IMR-90 (cell line): ENCODE data around the gene AUTS2. TPM values are rescaled to one million over a fixed set of nuclear protein-coding genes. Genes with fewer than 3 reads are reported as not detected.

Experiments
- ATAC-seq: fragments of 200-7000 bp; cut with Tn5 transposase; 2 replicates; pipeline ENCODE4 v1.9.1; 2020; ENCODE audit warnings: low read depth, mild to moderate bottlenecking, moderate library complexity
- BruUV-seq: library from RNA; stranded (reverse); fragments of 400-500 nt; replicated peaks from 2 replicates; lab custom pipeline; 2021; lab: Mats Ljungman, UMichigan
- CTCF ChIA-PET: fragments of 300-600 bp; formaldehyde crosslinking; extraction: SDS; loops from one replicate; lab custom pipeline; 2021; ENCODE audit warnings: antibody characterized with exemption; lab: Yijun Ruan, JAX
- POLR2A ChIA-PET: fragments of 300-600 bp; sonication (Branson Sonifier 250); formaldehyde crosslinking; loops from one replicate; lab custom pipeline; 2022; ENCODE audit warnings: antibody characterized with exemption; ENCODE audit not compliant: unreplicated experiment; lab: Charles Lee
- DNase-seq: peaks from one replicate; pipeline ENCODE4 v3.0.0; 2013
- H2AFZ ChIP-seq: replicated peaks from 2 replicates; pipeline ENCODE3; 2013; ENCODE audit warnings: low read length, mild to moderate bottlenecking; ENCODE audit not compliant: poor library complexity
- H2AK5ac ChIP-seq: 2 replicates; pipeline ENCODE4 v1.6.1; 2013; ENCODE audit warnings: low read depth, low read length, inconsistent platforms
- H2AK9ac ChIP-seq: replicated peaks from 2 replicates; pipeline ENCODE3; 2013; ENCODE audit warnings: mild to moderate bottlenecking, low read depth, low read length, moderate library complexity; ENCODE audit not compliant: poor library complexity
- H2BK120ac ChIP-seq: 2 replicates; pipeline ENCODE4 v1.6.1; 2013; ENCODE audit warnings: low read depth, low read length, inconsistent platforms
- H2BK15ac ChIP-seq: 3 replicates; pipeline ENCODE4 v1.6.1; 2013; ENCODE audit warnings: low read depth, low read length, inconsistent platforms
- H2BK20ac ChIP-seq: 2 replicates; pipeline ENCODE4 v1.6.1; 2013; ENCODE audit warnings: low read depth, mild to moderate bottlenecking, inconsistent platforms, low read length, moderate library complexity
- H2BK5ac ChIP-seq: 2 replicates; pipeline ENCODE4 v1.6.1; 2013; ENCODE audit warnings: mild to moderate bottlenecking, low read depth, low read length, inconsistent platforms; ENCODE audit not compliant: poor library complexity, severe bottlenecking
- H3K14ac ChIP-seq: replicated peaks from 2 replicates; pipeline ENCODE4 v1.6.1; 2013; ENCODE audit warnings: low read depth, low read length, inconsistent platforms
- H3K18ac ChIP-seq: 2 replicates; pipeline ENCODE4 v1.6.1; 2013; ENCODE audit warnings: low read depth, low read length, control low read depth
- H3K23ac ChIP-seq: 2 replicates; pipeline ENCODE4 v1.6.1; 2013; ENCODE audit warnings: low read depth, low read length, inconsistent platforms
- H3K27ac ChIP-seq: 2 replicates; pipeline ENCODE4 v1.5.1; 2013; ENCODE audit warnings: mild to moderate bottlenecking, control low read depth, low read length; ENCODE audit not compliant: insufficient read depth
- H3K27me3 ChIP-seq: 2 replicates; pipeline ENCODE4 v1.6.1; 2013; ENCODE audit warnings: low read length; ENCODE audit not compliant: control insufficient read depth, insufficient read depth
- H3K36me3 ChIP-seq: 2 replicates; pipeline ENCODE4 v1.6.1; 2013; ENCODE audit warnings: low read length, mixed read lengths; ENCODE audit not compliant: control insufficient read depth, insufficient read depth
- H3K4ac ChIP-seq: 2 replicates; pipeline ENCODE4 v1.6.1; 2013; ENCODE audit warnings: low read depth, low read length, inconsistent platforms
- H3K4me1 ChIP-seq: 2 replicates; pipeline ENCODE4 v1.6.1; 2013; ENCODE audit warnings: low read length, mixed read lengths; ENCODE audit not compliant: control insufficient read depth, insufficient read depth
- H3K4me2 ChIP-seq: 2 replicates; pipeline ENCODE4 v1.6.1; 2013; ENCODE audit warnings: low read depth, mild to moderate bottlenecking, control low read depth, low read length, moderate library complexity
- H3K4me3 ChIP-seq: 2 replicates; pipeline ENCODE4 v1.5.1; 2013; ENCODE audit warnings: low read depth, mild to moderate bottlenecking, control low read depth, low read length, moderate library complexity; ENCODE audit not compliant: insufficient read depth
- H3K56ac ChIP-seq: 2 replicates; pipeline ENCODE4 v1.6.1; 2013; ENCODE audit warnings: low read length, inconsistent platforms; ENCODE audit not compliant: insufficient read depth; ENCODE audit errors: extremely low read depth
- H3K79me1 ChIP-seq, 2 experiments: 2 replicates each; pipeline ENCODE4 v1.6.1; 2013; ENCODE audit warnings: low read length in 2 of 2, inconsistent platforms in 1 of 2, low read depth in 1 of 2
- H3K9ac ChIP-seq: 2 replicates; pipeline ENCODE4 v1.6.1; 2013; ENCODE audit warnings: low read depth, low read length, control low read depth
- H3K9me1 ChIP-seq: 2 replicates; pipeline ENCODE4 v1.6.1; 2013; ENCODE audit warnings: low read length, inconsistent platforms; ENCODE audit not compliant: insufficient read depth
- H3K9me3 ChIP-seq: 2 replicates; pipeline ENCODE4 v1.6.1; 2013; ENCODE audit warnings: low read length; ENCODE audit not compliant: control insufficient read depth, insufficient read depth
- H4K20me1 ChIP-seq: 2 replicates; pipeline ENCODE4 v1.6.1; 2013; ENCODE audit warnings: low read length, inconsistent platforms; ENCODE audit not compliant: insufficient read depth
- H4K5ac ChIP-seq: 2 replicates; pipeline ENCODE4 v1.6.1; 2013; ENCODE audit warnings: mild to moderate bottlenecking, low read depth, low read length, control low read depth
- H4K8ac ChIP-seq, 2 experiments: 2 replicates each; pipeline ENCODE4 v1.6.1; 2013; ENCODE audit warnings: low read depth in 2 of 2, low read length in 2 of 2, control low read depth in 1 of 2, inconsistent platforms in 1 of 2
- H4K91ac ChIP-seq: 2 replicates; pipeline ENCODE4 v1.6.1; 2013; ENCODE audit warnings: low read depth, low read length, inconsistent platforms; ENCODE audit not compliant: insufficient read depth
- CHD1 ChIP-seq: IDR thresholded peaks from 2 replicates; pipeline ENCODE4 v1.6.1; 2012; ENCODE audit warnings: low read depth, low read length, improper control_type of control experiment
- FOS ChIP-seq: fragments of 150-350 bp; IDR thresholded peaks from 2 replicates; pipeline ENCODE4 v1.6.1; 2016; ENCODE audit warnings: low read depth, low read length
- POLR2A ChIP-seq: IDR thresholded peaks from 2 replicates; pipeline ENCODE4 v1.6.1; 2012; ENCODE audit warnings: mild to moderate bottlenecking, low read depth, low read length
- RCOR1 ChIP-seq: IDR thresholded peaks from 2 replicates; pipeline ENCODE4 v1.6.1; 2012; ENCODE audit warnings: mild to moderate bottlenecking, low read length, improper control_type of control experiment; ENCODE audit not compliant: insufficient replicate concordance
- RFX5 ChIP-seq: IDR thresholded peaks from 2 replicates; pipeline ENCODE4 v1.8.0; 2012; ENCODE audit warnings: low read depth, mild to moderate bottlenecking, low read length, moderate library complexity
- WGBS, 2 experiments: methylation state at CpG; one replicate each; pipeline versions ENCODE4 v1.1.5 to v1.1.7; 2013; ENCODE audit warnings: missing lambda C conversion rate in 2 of 2; ENCODE audit not compliant: insufficient read length in 1 of 2; ENCODE audit errors: extremely low coverage in 2 of 2; 5-methylcytosine and 5-hydroxymethylcytosine counted together
- dilution Hi-C: fragments of 300-500 bp; cut with HindIII; formaldehyde crosslinking; loops from one replicate; pipeline ENCODE4 v1.14.3; 2018; ENCODE audit warnings: low sequenced_read_pairs; ENCODE audit not compliant: unreplicated experiment
- in situ Hi-C: fragments of 300-500 bp; cut with MboI; formaldehyde crosslinking; loops from 3 replicates; pipeline ENCODE4 v1.14.3; 2019; ENCODE audit warnings: low sequenced_read_pairs, inconsistent platforms, mixed read lengths
- intact Hi-C: fragments of 100-400 bp; cut with micrococcal nuclease; formaldehyde crosslinking; loops from 2 replicates; pipeline ENCODE4 v1.10.0; 2022
- polyA plus RNA-seq, 3 experiments: library from polyadenylated mRNA; depleted of rRNA; stranded (reverse); fragments of >200 nt; gene quantifications; 2 replicates each; pipeline ENCODE4 v1.2.3, GENCODE V29; 2012; ENCODE audit warnings: low replicate concordance in 1 of 3
- total RNA-seq: library from RNA; depleted of rRNA; stranded (reverse); fragments of >200 nt; gene quantifications from 2 replicates; pipeline ENCODE4 v1.2.3, GENCODE V29; 2012

AUTS2 gene
- total and polyA plus RNA-seq, 2 of the 4 experiments (the other 2 are of a cell fraction): 0.90 to 3.0 TPM

DNA sequence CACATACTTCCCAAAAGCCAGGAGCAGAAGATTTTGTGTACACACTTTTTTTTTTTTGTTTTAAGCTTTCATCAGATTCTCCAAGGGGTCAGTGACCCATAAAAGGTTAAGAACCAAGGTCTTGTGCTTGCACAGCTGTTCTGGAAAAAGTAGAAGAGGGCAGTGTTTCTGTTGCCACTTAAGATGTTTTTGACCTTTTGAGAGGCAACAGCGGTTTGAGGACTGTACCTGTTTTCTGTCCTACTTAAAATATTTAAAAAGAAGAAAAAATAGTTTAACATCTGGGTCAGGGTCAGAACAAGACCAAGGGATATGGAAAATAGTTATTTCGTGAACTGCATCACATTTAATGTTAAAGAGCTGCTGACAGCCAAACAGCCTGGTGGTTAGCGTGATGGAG lies 32.9 kb downstream of the AUTS2 start:
- H4K8ac ChIP-seq: no peak overlapping the region
- no peak overlapping the region for H2BK120ac ChIP-seq
- no peak for ATAC-seq
- no peaks in the 10 kb centered on the region for H3K4me1 ChIP-seq
- H3K9ac ChIP-seq: no peak overlapping the region
- no peak overlapping the region for H2BK20ac ChIP-seq
- dilution Hi-C loops: no loop called here
- H3K4me2 ChIP-seq: no peak overlapping the region
- no peak overlapping the region for H4K91ac ChIP-seq
- no peak overlapping the region for H3K27ac ChIP-seq
- no CpG with 5 or more reads among the region's 3 CpGs for WGBS, 2 experiments
- H4K5ac ChIP-seq: no peak overlapping the region
- ChIA-PET POLR2A (no interaction called here), CTCF (no interaction called here)
- no peak for TF ChIP-seq CHD1
- TF ChIP-seq POLR2A: no peak
- no peak for TF ChIP-seq RFX5
- TF ChIP-seq RCOR1: no peak
- TF ChIP-seq FOS: no peak
- no peak overlapping the region for H2AK5ac ChIP-seq
- no peak overlapping the region for H3K4ac ChIP-seq
- no peak overlapping the region for H2BK15ac ChIP-seq
- H3K23ac ChIP-seq: no peak overlapping the region
- no peak for DNase-seq
- no peaks in the 10 kb centered on the region for H4K20me1 ChIP-seq
- H2BK5ac ChIP-seq: no peak overlapping the region
- H3K27me3 ChIP-seq: no peaks in the 10 kb centered on the region
- no peak overlapping the region for H2AFZ ChIP-seq
- no peaks in the 10 kb centered on the region for H3K36me3 ChIP-seq
- H3K14ac ChIP-seq: no peak overlapping the region
- BruUV-seq: no TSS peak
- H3K9me1 ChIP-seq: no peaks in the 10 kb centered on the region
- intact Hi-C loops: no loop called here
- H3K18ac ChIP-seq: no peak overlapping the region
- H3K79me1 ChIP-seq: no peaks in the 10 kb centered on the region
- in situ Hi-C loops: no loop called here
- no peak overlapping the region for H2AK9ac ChIP-seq
- H3K56ac ChIP-seq: no peak overlapping the region
- H3K9me3 ChIP-seq: no peaks in the 10 kb centered on the region
- H3K4me3 ChIP-seq: no peak overlapping the region
